Stimulated activated CD4-positive, alpha-beta T cell treated with anti-CD3 and anti-CD28 coated beads, Interleukin-2, amount 100 ng/mL, for 24 hours (primary cell): ENCODE measurements around the gene HPGDS.
"Not testable (repeated sequence)": the region's sequence is repeated elsewhere in the genome, so short reads cannot be mapped to it uniquely, and the experiment has no call there.

Experiments
- DNase-seq, 2 donors: peaks; one replicate each; pipeline ENCODE4 v3.0.0-alpha.2; 2020

HPGDS gene

DNA sequence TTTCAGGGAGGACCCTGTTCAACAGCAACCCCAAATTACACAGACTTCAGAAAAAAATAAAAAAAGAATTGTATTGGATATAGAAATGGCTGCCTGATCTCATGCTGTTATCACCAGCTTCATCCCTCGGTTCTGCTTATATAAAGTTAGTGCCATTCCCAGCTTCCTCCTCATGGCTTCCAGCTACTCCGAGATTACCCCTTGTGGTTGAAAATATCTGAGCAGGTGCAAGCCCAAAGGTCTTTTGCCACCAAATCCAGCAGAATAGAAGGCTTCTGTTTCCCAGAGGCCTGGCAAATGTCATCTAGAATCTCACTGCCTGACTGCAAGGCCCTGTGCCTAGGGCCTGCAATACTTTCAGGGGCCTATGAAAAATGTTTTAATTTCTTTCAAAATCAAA is 13.8 kb upstream of the HPGDS start:
- DNase-seq = no peak

DNA sequence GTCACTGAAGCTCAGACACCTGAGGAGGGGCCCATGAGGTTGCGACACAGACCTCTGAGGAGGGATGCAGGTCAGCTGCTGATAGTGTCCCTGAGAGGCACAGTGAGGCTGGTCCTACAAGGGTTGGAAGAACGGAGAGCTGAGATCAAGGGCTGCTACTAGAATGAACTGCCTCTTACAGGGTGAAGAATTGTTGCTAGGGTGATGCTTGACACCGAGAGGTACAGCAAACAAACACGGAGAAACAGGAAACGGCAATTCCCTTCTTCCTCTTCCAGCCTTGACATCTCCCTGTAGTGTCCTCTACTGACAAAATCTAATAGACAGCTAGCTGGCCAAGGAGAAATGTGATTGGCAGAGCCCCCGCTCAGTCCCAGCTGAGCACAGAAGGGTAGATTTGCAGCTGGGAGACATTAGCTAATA is 11.8 kb upstream of the HPGDS start:
- no peak for DNase-seq

- no peak for DNase-seq
These were observed 10.4 kb upstream of the HPGDS start for GRCh38 chr4:94352996-94353395.

GRCh38 chr4:94352163-94352562 is 9.5 kb upstream of the HPGDS start:
- no peak for DNase-seq

DNA sequence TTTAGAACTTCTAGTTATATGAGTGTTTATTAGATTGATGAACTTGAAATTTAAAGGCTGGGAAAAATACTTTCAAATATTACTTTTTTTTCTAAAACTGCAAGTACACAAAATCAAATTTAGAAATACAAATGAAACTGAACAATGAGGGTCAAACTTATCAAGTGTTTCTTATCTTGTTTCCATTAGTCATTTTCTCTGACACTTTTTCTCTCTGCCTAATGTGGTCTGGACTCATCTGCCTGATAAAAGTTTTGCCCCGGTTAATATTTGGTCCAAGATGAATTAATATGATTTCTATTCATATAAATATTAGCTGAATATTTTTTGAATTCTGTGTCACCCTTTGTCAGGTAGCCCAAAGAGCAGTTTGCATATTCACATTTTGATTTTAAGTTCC is 8.7 kb upstream of the HPGDS start:
- DNase-seq = no peak

DNA sequence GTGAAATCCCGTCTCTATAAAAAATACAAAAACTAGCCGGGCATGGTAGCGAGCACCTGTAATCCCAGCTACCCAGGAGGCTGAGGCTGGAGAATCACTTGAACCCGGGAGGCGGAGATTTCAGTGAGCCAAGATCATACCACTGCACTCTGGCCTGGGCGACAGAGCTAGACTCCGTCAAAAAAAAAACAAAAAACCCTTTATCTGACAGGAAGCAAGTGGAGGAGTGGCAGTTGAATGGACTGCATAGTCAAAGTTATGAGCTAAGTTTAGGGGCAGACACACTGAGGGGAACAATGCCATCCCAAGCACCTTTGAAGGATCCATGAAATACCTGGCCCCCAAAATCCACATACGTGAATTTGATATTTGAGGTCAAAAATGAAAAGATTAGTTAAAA is 7.5 kb upstream of the HPGDS start:
- no peak for DNase-seq

GRCh38 chr4:94349193-94349592 is 6.6 kb upstream of the HPGDS start:
- no peak for DNase-seq

DNA sequence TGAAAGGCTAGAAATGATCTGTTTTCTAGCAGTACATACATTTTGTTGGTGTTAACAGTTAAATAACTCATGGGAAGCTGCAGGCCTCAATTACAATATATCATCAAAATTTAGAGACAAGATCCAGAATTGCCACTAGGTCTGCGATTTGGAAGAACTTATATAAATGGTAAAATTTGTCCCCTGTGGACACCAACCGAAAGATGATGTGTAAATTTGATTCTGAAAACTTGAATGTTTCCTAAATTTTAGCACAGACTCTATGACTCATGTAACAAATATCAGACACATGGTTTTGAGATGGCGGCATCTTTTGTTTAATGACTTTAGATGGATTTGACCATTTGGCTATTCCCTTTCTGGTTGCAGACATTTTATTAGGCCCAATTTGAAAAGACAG is 6.0 kb upstream of the HPGDS start:
- DNase-seq = no peak

DNA sequence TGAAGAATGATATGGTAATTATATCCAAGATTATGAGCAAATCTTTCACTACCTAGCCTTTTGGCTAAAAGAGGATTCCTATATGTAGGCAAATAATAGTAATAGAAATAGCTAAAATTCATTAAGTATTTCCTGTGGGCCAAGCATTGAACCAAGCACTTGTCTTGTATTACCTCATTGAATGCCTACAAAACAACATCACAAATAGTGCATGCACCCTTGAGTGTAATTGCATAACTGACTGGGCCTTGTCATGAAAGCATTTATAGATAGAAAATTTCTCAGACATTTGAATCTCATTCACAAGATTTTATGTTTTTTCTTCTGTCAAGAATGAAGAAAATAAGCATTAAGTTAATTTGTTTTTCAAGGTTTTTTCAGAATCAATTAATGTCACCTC is 3.9 kb upstream of the HPGDS start:
- no peak for DNase-seq

DNA sequence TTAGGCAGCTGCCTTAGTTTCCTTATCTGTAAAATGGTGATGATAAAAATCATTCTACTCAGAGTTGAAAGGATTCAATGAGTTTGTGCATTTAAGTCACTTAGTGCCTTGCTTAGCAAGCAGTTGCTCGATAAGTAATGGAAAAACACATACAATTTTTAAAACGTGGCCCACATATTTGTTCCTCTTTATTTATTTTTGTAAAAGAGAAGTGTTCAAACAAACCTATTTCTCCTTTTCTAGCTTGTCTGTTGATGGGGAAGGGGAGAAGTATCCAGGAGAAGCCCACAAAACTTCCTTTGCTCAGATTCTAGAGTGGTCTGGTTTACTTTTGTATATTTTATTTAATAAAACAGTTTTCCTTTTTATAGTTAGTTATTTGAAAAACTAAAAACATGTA is 3.3 kb upstream of the HPGDS start:
- DNase-seq = no peak

- no peak for DNase-seq
These were observed 2.6 kb upstream of the HPGDS start for GRCh38 chr4:94345266-94345665.

GRCh38 chr4:94344457-94344856 is 1.8 kb upstream of the HPGDS start:
- DNase-seq = no peak

DNA sequence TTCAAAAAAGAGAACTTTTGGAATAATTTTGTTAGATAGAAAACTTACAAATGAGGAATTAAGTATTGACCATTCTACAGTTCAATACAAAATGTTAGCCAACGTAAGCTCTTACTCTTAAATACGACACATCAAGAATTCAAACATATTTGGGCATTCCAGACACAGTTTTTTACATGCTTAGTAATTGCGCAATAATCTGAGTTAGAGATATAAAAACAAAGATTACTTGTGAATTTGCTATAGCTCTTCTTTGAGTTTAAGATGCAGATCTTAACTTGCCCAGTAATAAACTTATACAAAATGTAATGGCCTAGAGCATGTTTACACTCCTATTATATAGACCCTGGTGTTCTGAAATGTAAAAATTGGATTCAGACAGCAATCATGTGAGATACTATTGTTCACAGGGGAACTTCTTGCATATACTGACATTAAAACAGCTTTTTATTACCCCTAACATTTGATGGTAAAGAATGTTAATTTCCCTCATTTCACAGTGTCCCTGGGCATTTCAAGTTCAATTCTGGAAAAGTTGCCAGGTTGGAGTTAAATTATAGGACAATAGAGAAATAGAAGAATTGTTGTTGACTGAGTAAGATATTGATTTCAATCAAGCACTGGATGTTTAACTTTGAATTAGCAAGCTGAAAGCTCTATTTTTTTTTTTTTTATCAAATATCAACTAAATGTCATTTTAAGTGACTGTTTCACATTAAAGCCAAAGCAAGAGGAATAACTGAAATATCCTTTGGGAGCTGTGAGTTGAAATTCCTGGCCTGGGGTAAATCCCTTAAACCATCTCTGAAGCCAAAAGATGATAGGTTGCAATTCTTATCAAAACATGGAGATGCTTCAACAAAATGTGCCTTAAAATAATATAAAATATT is 910 bp downstream of the HPGDS start:
- DNase-seq = no peak

GRCh38 chr4:94339779-94340178 is 2.9 kb downstream of the HPGDS start:
- peak in 1 of 2 donors; percentile 22 for DNase-seq

- no peak for DNase-seq
These were observed 3.8 kb downstream of the HPGDS start for GRCh38 chr4:94338681-94339351.

GRCh38 chr4:94336791-94337190 is 5.8 kb downstream of the HPGDS start:
- DNase-seq = not testable (repeated sequence)

DNA sequence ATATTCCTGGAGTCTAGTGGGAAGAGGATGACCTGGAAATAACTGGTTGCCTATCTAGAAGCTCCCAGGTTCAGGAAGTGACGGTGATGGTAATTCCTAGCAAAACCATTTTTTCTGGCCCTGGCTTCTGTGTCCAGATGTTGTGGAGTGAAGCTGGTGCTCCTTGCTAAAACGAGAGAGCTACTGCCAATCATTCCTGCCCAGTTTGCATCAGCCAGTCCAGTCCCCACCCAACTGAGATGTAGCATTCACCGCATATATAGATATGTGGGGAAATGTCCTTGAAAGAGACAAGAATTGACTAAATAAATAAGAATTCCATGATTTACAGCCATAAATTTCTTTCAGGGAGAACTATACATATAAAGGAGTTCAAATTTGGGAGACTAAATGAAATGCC is 6.3 kb downstream of the HPGDS start:
- no peak for DNase-seq

DNA sequence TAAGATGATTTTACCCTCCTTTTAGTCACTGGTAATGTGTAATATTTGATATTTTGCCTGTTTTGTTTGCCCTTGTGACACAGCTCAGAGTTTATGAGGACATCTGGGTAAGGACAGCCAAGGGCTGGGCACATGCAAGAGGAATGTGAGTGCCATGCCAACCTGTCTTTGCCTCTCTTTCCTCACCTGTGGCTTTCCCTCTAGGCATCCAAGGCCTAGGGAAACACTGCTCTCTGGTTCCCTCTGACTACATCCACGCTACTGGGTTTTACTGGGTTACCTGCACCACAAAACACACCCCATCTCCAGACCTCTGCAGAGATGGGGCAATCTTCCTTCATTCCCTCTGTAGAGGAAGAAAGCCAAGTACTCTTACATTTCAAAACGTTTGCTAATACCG is 7.7 kb downstream of the HPGDS start:
- no peak for DNase-seq

- no peak for DNase-seq
These were observed 8.2 kb downstream of the HPGDS start for GRCh38 chr4:94334476-94334875.

DNA sequence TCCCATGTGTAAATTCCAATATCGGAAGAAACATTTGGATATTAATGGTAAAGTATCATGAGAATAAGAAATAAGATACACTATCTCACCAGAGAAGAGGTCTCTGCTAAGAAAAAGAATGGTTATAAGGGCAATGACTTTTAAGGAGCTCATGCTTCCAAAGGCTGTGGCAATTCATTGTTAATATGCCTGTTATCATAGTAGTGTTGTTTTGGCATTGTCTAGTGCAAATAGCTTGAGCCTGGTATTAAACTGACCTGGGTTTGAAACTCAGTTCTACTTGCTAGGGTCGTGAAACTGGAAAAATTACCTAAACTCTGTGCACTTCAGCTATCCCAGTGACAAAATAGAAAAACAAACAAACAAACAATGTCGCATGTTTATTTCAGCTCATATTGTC is 8.8 kb downstream of the HPGDS start:
- DNase-seq = no peak

DNA sequence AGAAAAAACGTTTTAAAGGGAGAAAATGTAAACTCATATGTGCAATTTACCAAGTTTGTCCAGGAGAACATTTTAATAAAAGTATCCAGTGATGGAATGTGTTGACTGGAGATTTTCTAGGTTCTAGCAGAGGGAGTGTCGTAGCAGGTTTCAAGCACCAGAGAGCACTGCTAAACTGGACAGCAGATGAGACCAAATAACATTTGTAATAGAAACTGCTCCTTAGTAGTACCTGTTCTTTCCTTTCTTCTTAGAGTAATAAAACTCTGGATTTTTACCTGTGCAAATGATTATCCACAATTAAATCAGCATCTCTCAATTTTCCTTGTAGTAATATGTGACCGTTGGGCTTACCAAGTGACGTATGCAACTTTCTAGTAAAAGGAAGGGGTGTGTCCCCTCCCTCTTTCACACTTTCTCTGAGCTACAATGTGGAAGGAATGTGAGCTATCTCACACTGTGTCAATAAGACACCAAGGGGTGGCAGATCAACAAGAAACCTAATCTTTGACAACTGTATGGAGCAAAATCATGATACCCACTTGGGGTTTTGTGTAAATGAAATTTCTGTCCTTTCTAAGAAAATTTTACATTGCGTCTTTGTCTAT is 9.5 kb downstream of the HPGDS start:
- DNase-seq = no peak

- DNase-seq = no peak
These were observed 12.7 kb downstream of the HPGDS start for GRCh38 chr4:94329933-94330332.

- no peak for DNase-seq
These were observed 16.8 kb downstream of the HPGDS start for GRCh38 chr4:94325835-94326234.

DNA sequence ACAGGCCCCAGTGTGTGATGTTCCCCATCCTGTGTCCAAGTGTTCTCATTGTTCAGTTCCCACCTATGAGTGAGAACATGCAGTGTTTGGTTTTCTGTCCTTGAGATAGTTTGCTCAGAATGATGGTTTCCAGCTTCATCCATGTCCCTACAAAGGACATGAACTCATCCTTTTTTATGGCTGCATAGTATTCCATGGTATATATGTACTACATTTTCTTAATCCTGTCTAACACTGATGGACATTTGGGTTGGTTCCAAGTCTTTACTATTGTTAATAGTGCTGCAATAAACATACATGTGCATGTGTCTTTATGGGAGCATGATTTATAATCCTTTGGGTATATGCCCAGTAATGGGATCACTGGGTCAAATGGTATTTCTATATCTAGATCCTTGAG is 22.7 kb downstream of the HPGDS start:
- not testable (repeated sequence) for DNase-seq
